HepG2 (cell line): ENCODE measurements around the gene IKZF3. TPM values are rescaled to one million over a fixed set of nuclear protein-coding genes. Genes with fewer than 3 reads are reported as not detected.

Experiments used
- CREM ChIP-seq, 2 experiments: sonication (generic) in 1 of 2; formaldehyde crosslinking in 1 of 2; IDR thresholded peaks; 2 replicates each; pipeline versions ENCODE4 v1.4.0 to v1.6.1; 2016 to 2020; ENCODE audit warnings: antibody characterized with exemption in 1 of 2, mild to moderate bottlenecking in 1 of 2, missing genetic modification reagents in 1 of 2
- EED ChIP-seq: sonication (generic); formaldehyde crosslinking; IDR thresholded peaks from 2 replicates; pipeline ENCODE4 v1.5.0; 2020; ENCODE audit warnings: mild to moderate bottlenecking, missing genetic modification reagents
- FOXO1 ChIP-seq: sonication (generic); formaldehyde crosslinking; IDR thresholded peaks from 2 replicates; pipeline ENCODE4 v1.4.0; 2020; ENCODE audit warnings: missing genetic modification reagents
- HOXD1 ChIP-seq: sonication (generic); formaldehyde crosslinking; IDR thresholded peaks from 2 replicates; pipeline ENCODE4 v1.5.0; 2020; ENCODE audit warnings: missing genetic modification reagents
- KDM6A ChIP-seq: IDR thresholded peaks from 2 replicates; pipeline ENCODE4 v1.6.1; 2016; ENCODE audit warnings: low read depth
- PCBP2 ChIP-seq: fragments of 200-400 bp; formaldehyde crosslinking; optimal IDR thresholded peaks from 2 replicates; pipeline ENCODE3; 2018; ENCODE audit warnings: low read length, low read depth; ENCODE audit not compliant: poor library complexity, severe bottlenecking
- REXO4 ChIP-seq: sonication (generic); formaldehyde crosslinking; IDR thresholded peaks from 2 replicates; pipeline ENCODE4 v1.8.0; 2022; ENCODE audit warnings: missing genetic modification reagents, mild to moderate bottlenecking, borderline replicate concordance
- SIN3B ChIP-seq: fragments of 150-350 bp; IDR thresholded peaks from 2 replicates; pipeline ENCODE4 v1.6.1; 2014; ENCODE audit warnings: low read length
- SMARCE1 ChIP-seq: fragments of 450-650 bp; IDR thresholded peaks from 2 replicates; pipeline ENCODE4 v1.6.1; 2017; ENCODE audit warnings: borderline replicate concordance
- STAG1 ChIP-seq: sonication (generic); formaldehyde crosslinking; IDR thresholded peaks from 2 replicates; pipeline ENCODE4 v1.4.0; 2020; ENCODE audit warnings: missing genetic modification reagents
- TAF15 ChIP-seq: fragments of 200-400 bp; formaldehyde crosslinking; IDR thresholded peaks from one replicate; pipeline ENCODE4 v1.6.1; 2018; ENCODE audit warnings: mild to moderate bottlenecking, low read depth, low read length; ENCODE audit not compliant: poor library complexity, severe bottlenecking
- TGIF2 ChIP-seq: IDR thresholded peaks from 2 replicates; pipeline ENCODE4 v1.6.1; 2016; ENCODE audit warnings: control low read depth, missing compliant biosample characterization
- ZBTB1 ChIP-seq: sonication (generic); formaldehyde crosslinking; IDR thresholded peaks from 2 replicates; pipeline ENCODE4 v1.4.0; 2020; ENCODE audit warnings: missing genetic modification reagents, borderline replicate concordance
- ZNF407 ChIP-seq: sonication (generic); formaldehyde crosslinking; IDR thresholded peaks from one replicate; pipeline ENCODE4 v1.5.1; 2020; ENCODE audit warnings: mild to moderate bottlenecking, missing genetic modification reagents; ENCODE audit errors: not compliant biosample characterization
- ZNF558 ChIP-seq: sonication (generic); formaldehyde crosslinking; IDR thresholded peaks from 2 replicates; pipeline ENCODE4 v1.9.0; 2022; ENCODE audit warnings: mild to moderate bottlenecking, missing genetic modification reagents, borderline replicate concordance
- ZNF577 ChIP-seq: sonication (generic); formaldehyde crosslinking; IDR thresholded peaks from 2 replicates; pipeline ENCODE4 v1.4.0; 2020; ENCODE audit warnings: mild to moderate bottlenecking, low read depth, missing genetic modification reagents, borderline replicate concordance
- ZNF704 ChIP-seq: sonication (generic); formaldehyde crosslinking; IDR thresholded peaks from 2 replicates; pipeline ENCODE4 v1.8.1; 2023; ENCODE audit warnings: mild to moderate bottlenecking, inconsistent platforms, moderate library complexity, missing genetic modification reagents, borderline replicate concordance
- polyA plus RNA-seq, 8 experiments: library from polyadenylated mRNA; depleted of rRNA in 3 of 8; stranded (reverse) in 7 of 8; unstranded in 1 of 8; fragments of >200 nt; fragmentation: Illumina TruSeq in 4 of 8; extraction: Trizol in 4 of 8; gene quantifications; 2 replicates each; pipeline versions ENCODE4 v1.2.1 to v1.2.3, GENCODE V29; 2011 to 2016; ENCODE audit warnings: low read depth in 4 of 8, missing spikeins in 1 of 8, mixed read lengths in 1 of 8; ENCODE audit not compliant: insufficient read depth in 1 of 8
- total RNA-seq, 5 experiments: library from RNA; depleted of rRNA; stranded (reverse); fragments of >200 nt; fragmentation: Illumina TruSeq; extraction: Trizol; gene quantifications; 2 replicates each; pipeline ENCODE4 v1.2.3, GENCODE V29; 2016; ENCODE audit warnings: low read depth in 1 of 5
- TF ChIP-seq, protein P1 (sequence below): sonication (generic); formaldehyde crosslinking; IDR thresholded peaks from 2 replicates; pipeline ENCODE4 v1.5.0; 2020; ENCODE audit warnings: missing genetic modification reagents

The IKZF3 gene
- total and polyA plus RNA-seq, 2 of the 13 experiments (the other 11 are each of a cell fraction or from before 2014, with no cell fraction given): not detected

GRCh38 chr17:39754161-39754957 lies 109.8 kb downstream of the IKZF3 start (continued):
- TF ChIP-seq ZNF407 (CRISPR knock-in tag): no peak
- TF ChIP-seq SMARCE1: no peak
- TF ChIP-seq EED: peak; percentile 89; the same call in 1 of the 2 replicates
- TF ChIP-seq FOXO1 (CRISPR knock-in tag): peak; percentile 66
- TF ChIP-seq ZNF577 (CRISPR knock-in tag): 0 out of 2 replicates have a peak, but pooled peaks have one; percentile 67
- no peak for TF ChIP-seq KDM6A (CRISPR knock-in tag)
- TF ChIP-seq CREM (IDR thresholded peaks at IDR 0.05): no peak
- TF ChIP-seq CREM (CRISPR knock-in tag; IDR thresholded peaks at IDR 0.05): no peak
- peak; percentile 98 for TF ChIP-seq STAG1 (CRISPR knock-in tag)
- TF ChIP-seq, protein P1, sequence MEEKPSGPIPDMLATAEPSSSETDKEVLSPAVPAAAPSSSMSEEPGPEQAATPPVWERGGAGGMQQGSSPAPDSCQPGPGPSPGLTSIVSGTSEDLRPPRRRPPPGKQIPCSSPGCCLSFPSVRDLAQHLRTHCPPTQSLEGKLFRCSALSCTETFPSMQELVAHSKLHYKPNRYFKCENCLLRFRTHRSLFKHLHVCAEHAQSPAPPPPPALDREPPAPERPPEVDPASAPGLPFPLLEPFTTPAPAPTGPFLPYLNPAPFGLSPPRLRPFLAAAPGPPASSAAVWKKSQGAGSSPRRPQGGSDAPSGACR: peak; percentile 87; the same call in 1 of the 2 replicates
- peak; percentile 94 for TF ChIP-seq HOXD1
- TF ChIP-seq ZBTB1: peak; percentile 26; the same call in 1 of the 2 replicates
- no peak for TF ChIP-seq PCBP2
- peak; percentile 61; the same call in 1 of the 2 replicates for TF ChIP-seq TGIF2 (CRISPR knock-in tag)
- TF ChIP-seq ZNF558: peak; percentile 62; the same call in 1 of the 2 replicates
- no peak for TF ChIP-seq REXO4 (CRISPR knock-in tag)
- peak; percentile 58 for TF ChIP-seq SIN3B
- TF ChIP-seq ZNF704 (CRISPR knock-in tag): peak; percentile 89; the same call in 1 of the 2 replicates
- TF ChIP-seq TAF15: peak; percentile 52
